PC-9 (cell line): Measurements from ENCODE around the gene TPH1. TPM values are rescaled to one million over a fixed set of nuclear protein-coding genes. Genes with fewer than 3 reads are reported as not detected.

Experiments used
- BruUV-seq: library from RNA; stranded (reverse); fragments of 400-500 nt; replicated peaks from 2 replicates; lab custom pipeline; 2021; lab: Mats Ljungman, UMichigan
- CTCF ChIA-PET: fragments of 300-600 bp; sonication (Branson Sonifier 250); formaldehyde crosslinking; loops from one replicate; lab custom pipeline; 2022; ENCODE audit warnings: antibody characterized with exemption; lab: Charles Lee
- POLR2A ChIA-PET: fragments of 300-600 bp; sonication (Branson Sonifier 250); formaldehyde crosslinking; loops from one replicate; lab custom pipeline; 2022; ENCODE audit warnings: antibody characterized with exemption; ENCODE audit not compliant: unreplicated experiment; lab: Charles Lee
- DNase-seq, 2 experiments: peaks; one replicate each; pipeline versions ENCODE4 v3.0.0 to v3.0.0-alpha.2; 2015 to 2022; ENCODE audit warnings: mixed read lengths in 1 of 2
- H2AFZ ChIP-seq: fragments of 200-600 bp; sonication (generic); 2 replicates; pipeline ENCODE4 v1.8.1; 2017; ENCODE audit warnings: antibody characterized with exemption
- H3F3A ChIP-seq: fragments of 200-600 bp; sonication (generic); 2 replicates; pipeline ENCODE4 v1.8.1; 2017; ENCODE audit warnings: antibody characterized with exemption, mild to moderate bottlenecking, low read depth; ENCODE audit not compliant: insufficient read depth
- H3K27ac ChIP-seq: fragments of 200-600 bp; sonication (generic); 2 replicates; pipeline ENCODE4 v1.6.1; 2016; ENCODE audit warnings: mixed run types
- H3K27me3 ChIP-seq: fragments of 200-600 bp; sonication (generic); 2 replicates; pipeline ENCODE4 v1.6.1; 2016; ENCODE audit warnings: low read depth, mixed run types; ENCODE audit not compliant: insufficient read depth
- H3K36me3 ChIP-seq: fragments of 200-600 bp; sonication (generic); 2 replicates; pipeline ENCODE4 v1.6.1; 2016; ENCODE audit warnings: low read depth, mixed run types
- H3K4me1 ChIP-seq: fragments of 200-600 bp; sonication (generic); replicated peaks from 2 replicates; pipeline ENCODE4 v1.6.1; 2016; ENCODE audit warnings: mixed run types; ENCODE audit not compliant: insufficient read depth
- H3K4me2 ChIP-seq: fragments of 200-600 bp; sonication (generic); 2 replicates; pipeline ENCODE4 v1.6.1; 2017; ENCODE audit warnings: mixed run types
- H3K4me3 ChIP-seq: fragments of 200-600 bp; sonication (generic); 2 replicates; pipeline ENCODE4 v1.6.1; 2016; ENCODE audit warnings: mixed run types
- H3K79me2 ChIP-seq: fragments of 200-600 bp; sonication (generic); 2 replicates; pipeline ENCODE4 v1.6.1; 2017; ENCODE audit warnings: low read depth, mixed run types
- H3K9me2 ChIP-seq: fragments of 200-600 bp; sonication (generic); 2 replicates; pipeline ENCODE4 v1.8.1; 2017; ENCODE audit warnings: mild to moderate bottlenecking; ENCODE audit not compliant: insufficient read depth
- H3K9me3 ChIP-seq: fragments of 200-600 bp; sonication (generic); 2 replicates; pipeline ENCODE4 v1.8.1; 2016; ENCODE audit warnings: low read depth; ENCODE audit not compliant: insufficient read depth
- H4K20me1 ChIP-seq: fragments of 200-600 bp; sonication (generic); 2 replicates; pipeline ENCODE4 v1.8.1; 2017; ENCODE audit not compliant: insufficient read depth
- CTCF ChIP-seq: fragments of 200-600 bp; sonication (generic); conservative IDR thresholded peaks from 2 replicates; pipeline ENCODE4 v1.6.1; 2017; ENCODE audit warnings: mixed run types, antibody characterized with exemption, mild to moderate bottlenecking, moderate library complexity
- EZH2 ChIP-seq: fragments of 200-600 bp; sonication (generic); IDR thresholded peaks from 2 replicates; pipeline ENCODE4 v1.8.0; 2017; ENCODE audit warnings: antibody characterized with exemption, low read depth
- intact Hi-C: fragments of 100-400 bp; cut with micrococcal nuclease; formaldehyde crosslinking; loops from one replicate; pipeline ENCODE4 v1.10.0; 2022; ENCODE audit not compliant: unreplicated experiment
- total RNA-seq: library from RNA; stranded (reverse); gene quantifications from 2 replicates; pipeline ENCODE4 v1.2.3, GENCODE V29; 2021

The TPH1 gene
- total RNA-seq, 1 experiment from 2014 or later = not detected

DNA sequence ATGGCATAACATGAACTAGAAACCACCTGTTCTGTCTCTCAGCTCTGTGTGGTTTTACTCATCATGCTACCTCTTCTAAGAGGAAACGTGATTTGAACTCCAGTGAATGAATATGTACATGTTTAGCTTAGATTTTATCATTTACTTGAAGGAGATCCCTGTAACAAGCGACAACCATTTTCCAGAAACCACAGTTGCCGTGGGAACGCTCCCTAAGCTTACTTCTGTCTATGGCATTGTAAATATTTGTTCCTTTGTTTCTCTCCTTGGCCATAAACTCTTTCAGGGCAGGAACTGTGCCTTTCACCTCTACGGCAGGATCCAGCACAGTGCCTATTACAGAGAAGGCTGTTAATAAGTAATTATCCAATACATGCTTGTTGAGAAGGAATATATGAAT is 17.1 kb upstream of the TPH1 start:
- CTCF ChIA-PET = interaction anchor here (0.5 kb wide), 1 partner anchor 330 kb away, joined by 3 read pairs; no protein-coding TSS in a partner anchor
- Histone ChIP-seq H3K27me3 (no peaks in the 10 kb centered on the region), H3K4me2 (no peak overlapping the region), H3K27ac (no peak overlapping the region), H4K20me1 (no peaks in the 10 kb centered on the region), H3K9me3 (no peaks in the 10 kb centered on the region), H3K4me1 (no peaks in the 10 kb centered on the region), H3K4me3 (no peak overlapping the region), H3K79me2 (no peaks in the 10 kb centered on the region), H3K9me2 (no peaks in the 10 kb centered on the region), H3F3A (no peaks in the 10 kb centered on the region), H3K36me3 (no peaks in the 10 kb centered on the region), H2AFZ (no peak overlapping the region)
- TF ChIP-seq CTCF (no peak), EZH2 (no peak)
- intact Hi-C loops = no loop called here
- POLR2A ChIA-PET = interaction anchor here (0.6 kb wide), 1 partner anchor 217 kb away, joined by 6 read pairs; no protein-coding TSS in a partner anchor
- DNase-seq = no peak
- no TSS peak for BruUV-seq

- Histone ChIP-seq H3K36me3 (no peaks in the 10 kb centered on the region), H3K79me2 (no peaks in the 10 kb centered on the region), H3K4me2 (no peak overlapping the region), H3K4me3 (no peak overlapping the region), H4K20me1 (no peaks in the 10 kb centered on the region), H3F3A (no peaks in the 10 kb centered on the region), H3K9me2 (no peaks in the 10 kb centered on the region), H3K4me1 (no peaks in the 10 kb centered on the region), H2AFZ (no peak overlapping the region), H3K9me3 (no peaks in the 10 kb centered on the region), H3K27me3 (no peaks in the 10 kb centered on the region), H3K27ac (no peak overlapping the region)
- intact Hi-C loops = no loop called here
- POLR2A ChIA-PET = no interaction called here
- no peak for TF ChIP-seq EZH2
- TF ChIP-seq CTCF = no peak
- CTCF ChIA-PET = no interaction called here
- BruUV-seq = no TSS peak
- DNase-seq = no peak
These were observed 15.3 kb upstream of the TPH1 start for GRCh38 chr11:18061351-18061750.

DNA sequence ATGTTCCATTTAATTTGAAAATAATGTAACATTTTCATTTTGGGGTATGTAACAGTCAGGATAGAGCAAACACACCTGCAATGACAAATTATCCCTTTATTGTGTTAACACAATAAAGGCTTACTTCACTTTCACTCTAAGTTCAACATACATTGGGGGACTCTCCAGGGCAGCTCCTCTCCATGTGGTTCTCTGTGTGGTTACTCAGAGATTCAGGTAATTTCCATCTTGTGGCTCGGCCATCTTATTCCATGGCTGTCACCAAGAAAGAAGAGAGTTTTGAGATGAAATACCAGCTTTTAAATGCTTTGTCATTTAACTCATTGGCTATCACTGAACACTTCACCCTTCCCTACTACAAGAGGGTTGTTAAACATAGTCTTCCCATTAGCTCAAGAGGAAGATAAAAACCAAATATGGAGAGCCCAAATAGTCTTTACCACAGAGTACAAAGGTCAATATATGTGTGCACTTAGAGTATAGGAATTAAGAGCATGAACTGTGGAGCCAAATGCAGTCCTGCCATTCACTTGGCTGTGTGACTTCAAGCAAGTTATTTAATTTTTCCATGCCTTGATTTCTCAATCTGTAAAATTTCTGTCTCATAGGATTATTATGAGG is 10.6 kb upstream of the TPH1 start:
- Histone ChIP-seq H3K4me2 (no peak overlapping the region), H3K27ac (no peak overlapping the region), H3K36me3 (no peaks in the 10 kb centered on the region), H2AFZ (no peak overlapping the region), H3K4me1 (no peaks in the 10 kb centered on the region), H3F3A (no peaks in the 10 kb centered on the region), H3K79me2 (no peaks in the 10 kb centered on the region), H3K4me3 (no peak overlapping the region), H3K27me3 (no peaks in the 10 kb centered on the region), H4K20me1 (no peaks in the 10 kb centered on the region), H3K9me2 (0 out of 2 replicates have a peak, but pooled peaks cover 4% of the 10 kb centered on the region), H3K9me3 (no peaks in the 10 kb centered on the region)
- intact Hi-C loops = no loop called here
- TF ChIP-seq CTCF (no peak), EZH2 (no peak)
- DNase-seq = no peak
- POLR2A ChIA-PET = no interaction called here
- BruUV-seq = no TSS peak
- CTCF ChIA-PET = no interaction called here
